Liver (tissue), 3 donors: ENCODE measurements around the gene STK17A.
"Not testable (repeated sequence)": the region's sequence is repeated elsewhere in the genome, so short reads cannot be mapped to it uniquely, and the experiment has no call there.

Experiments used
- ATF3 ChIP-seq: IDR thresholded peaks from 2 replicates; pipeline ENCODE4 v1.6.1; 2016; ENCODE audit warnings: antibody characterized with exemption
- CTCF ChIP-seq: fragments of 150-350 bp; IDR thresholded peaks from 2 replicates; pipeline ENCODE4 v1.5.1; 2017; ENCODE audit warnings: improper control_type of control experiment, low read depth, low read length; ENCODE audit not compliant: missing input control
- FOXA1 ChIP-seq: IDR thresholded peaks from 2 replicates; pipeline ENCODE4 v1.6.1; 2016; ENCODE audit warnings: antibody characterized with exemption
- GABPA ChIP-seq, 2 donors: IDR thresholded peaks in 1 of 2; conservative IDR thresholded peaks in 1 of 2; 2 replicates each; pipeline ENCODE4 v1.6.1; 2016; ENCODE audit warnings: antibody characterized with exemption in 2 of 2, mild to moderate bottlenecking in 1 of 2, moderate library complexity in 1 of 2
- JUND ChIP-seq, 2 donors: IDR thresholded peaks; 2 replicates each; pipeline ENCODE4 v1.6.1; 2016; ENCODE audit warnings: antibody characterized with exemption in 2 of 2
- RAD21 ChIP-seq, 2 donors: IDR thresholded peaks; 2 replicates each; pipeline ENCODE4 v1.6.1; 2016; ENCODE audit warnings: antibody characterized with exemption in 2 of 2, mild to moderate bottlenecking in 2 of 2
- SP1 ChIP-seq: IDR thresholded peaks from 2 replicates; pipeline ENCODE4 v1.6.1; 2018; ENCODE audit warnings: antibody characterized with exemption, mild to moderate bottlenecking
- TAF1 ChIP-seq: conservative IDR thresholded peaks from 2 replicates; pipeline ENCODE4 v1.6.1; 2016; ENCODE audit warnings: antibody characterized with exemption, mild to moderate bottlenecking
- YY1 ChIP-seq: IDR thresholded peaks from 2 replicates; pipeline ENCODE4 v1.6.1; 2016; ENCODE audit warnings: antibody characterized with exemption, mild to moderate bottlenecking
- donor health status: healthy.
- donor health status: healthy.

GRCh38 chr7:43627798-43628197 lies 44.9 kb downstream of the STK17A start:
- TF ChIP-seq CTCF; SP1; JUND (IDR thresholded peaks at IDR 0.05); RAD21 (IDR thresholded peaks at IDR 0.05); YY1; FOXA1; TAF1; ATF3; GABPA (IDR thresholded peaks at IDR 0.05 in 1 of 2, conservative IDR thresholded peaks at IDR 0.05 in 1 of 2): not testable (repeated sequence)
